ENCODE data around the gene IL18RAP. TPM values are rescaled to one million over a fixed set of nuclear protein-coding genes. Genes with fewer than 3 reads are reported as not detected.

IL18RAP gene
- total RNA-seq, 1 donor from 2014 or later: 1.2 TPM

DNA sequence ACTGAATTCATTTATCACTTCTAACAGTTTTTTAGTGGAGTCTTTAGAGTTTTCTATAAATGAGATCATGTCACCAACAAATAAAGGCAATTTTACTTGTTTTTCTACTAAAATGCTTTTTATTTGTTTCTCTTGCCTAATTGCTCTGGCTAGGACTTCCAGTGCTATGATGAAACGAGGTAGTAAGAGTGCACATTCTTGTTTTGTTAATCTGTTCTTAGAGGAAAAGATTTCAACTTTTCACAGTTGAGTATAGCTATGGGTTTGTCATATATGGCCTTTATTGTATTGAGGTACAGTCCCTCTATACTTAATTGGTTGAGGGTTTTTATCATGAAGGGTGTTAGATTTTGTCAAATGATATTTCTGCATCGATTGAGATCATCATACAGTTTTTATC is 5.6 kb downstream of the IL18RAP start:
- Mint-ChIP-seq H3K27ac (no peak overlapping the region), H3K4me3 (no peak overlapping the region), H3K9me3 (no peaks in the 10 kb centered on the region), H3K27me3 (peaks cover 15% of the 10 kb centered on the region), H3K36me3 (no peaks in the 10 kb centered on the region), H3K4me1 (ENCODE audit: unreplicated experiment) (no peaks in the 10 kb centered on the region)
- no peak for DNase-seq (ENCODE audit: extremely low spot score, unreplicated experiment)
- TF ChIP-seq, protein P1, sequence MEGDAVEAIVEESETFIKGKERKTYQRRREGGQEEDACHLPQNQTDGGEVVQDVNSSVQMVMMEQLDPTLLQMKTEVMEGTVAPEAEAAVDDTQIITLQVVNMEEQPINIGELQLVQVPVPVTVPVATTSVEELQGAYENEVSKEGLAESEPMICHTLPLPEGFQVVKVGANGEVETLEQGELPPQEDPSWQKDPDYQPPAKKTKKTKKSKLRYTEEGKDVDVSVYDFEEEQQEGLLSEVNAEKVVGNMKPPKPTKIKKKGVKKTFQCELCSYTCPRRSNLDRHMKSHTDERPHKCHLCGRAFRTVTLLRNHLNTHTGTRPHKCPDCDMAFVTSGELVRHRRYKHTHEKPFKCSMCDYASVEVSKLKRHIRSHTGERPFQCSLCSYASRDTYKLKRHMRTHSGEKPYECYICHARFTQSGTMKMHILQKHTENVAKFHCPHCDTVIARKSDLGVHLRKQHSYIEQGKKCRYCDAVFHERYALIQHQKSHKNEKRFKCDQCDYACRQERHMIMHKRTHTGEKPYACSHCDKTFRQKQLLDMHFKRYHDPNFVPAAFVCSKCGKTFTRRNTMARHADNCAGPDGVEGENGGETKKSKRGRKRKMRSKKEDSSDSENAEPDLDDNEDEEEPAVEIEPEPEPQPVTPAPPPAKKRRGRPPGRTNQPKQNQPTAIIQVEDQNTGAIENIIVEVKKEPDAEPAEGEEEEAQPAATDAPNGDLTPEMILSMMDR (conservative IDR thresholded peaks at IDR 0.05): no peak

DNA sequence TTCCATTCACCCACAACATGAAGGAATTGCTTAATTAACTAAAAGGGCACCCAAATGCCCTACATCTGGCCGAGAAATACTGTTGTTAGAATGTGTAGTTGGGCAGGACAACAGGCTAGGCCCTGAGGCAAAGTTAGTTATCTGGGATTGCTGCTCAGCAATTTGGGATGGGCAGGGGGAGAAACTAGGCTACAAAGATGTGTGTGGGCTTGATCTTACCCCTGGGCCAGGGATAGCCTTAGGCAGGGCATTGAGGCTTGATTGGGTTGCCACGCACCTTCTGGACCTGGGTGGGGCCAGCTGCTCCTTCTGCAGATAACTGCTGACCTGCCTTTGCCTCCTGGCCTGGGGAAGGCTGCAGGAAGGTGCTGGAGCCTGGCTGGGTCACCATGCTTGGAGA is 9.4 kb downstream of the IL18RAP start:
- TF ChIP-seq, protein P1 (conservative IDR thresholded peaks at IDR 0.05): no peak
- Mint-ChIP-seq H3K27me3 (peaks cover 11% of the 10 kb centered on the region), H3K27ac (no peak overlapping the region), H3K36me3 (no peaks in the 10 kb centered on the region), H3K4me1 (ENCODE audit: unreplicated experiment) (peaks cover 4% of the 10 kb centered on the region), H3K9me3 (no peaks in the 10 kb centered on the region), H3K4me3 (no peak overlapping the region)
- no peak for DNase-seq (ENCODE audit: extremely low spot score, unreplicated experiment)

DNA sequence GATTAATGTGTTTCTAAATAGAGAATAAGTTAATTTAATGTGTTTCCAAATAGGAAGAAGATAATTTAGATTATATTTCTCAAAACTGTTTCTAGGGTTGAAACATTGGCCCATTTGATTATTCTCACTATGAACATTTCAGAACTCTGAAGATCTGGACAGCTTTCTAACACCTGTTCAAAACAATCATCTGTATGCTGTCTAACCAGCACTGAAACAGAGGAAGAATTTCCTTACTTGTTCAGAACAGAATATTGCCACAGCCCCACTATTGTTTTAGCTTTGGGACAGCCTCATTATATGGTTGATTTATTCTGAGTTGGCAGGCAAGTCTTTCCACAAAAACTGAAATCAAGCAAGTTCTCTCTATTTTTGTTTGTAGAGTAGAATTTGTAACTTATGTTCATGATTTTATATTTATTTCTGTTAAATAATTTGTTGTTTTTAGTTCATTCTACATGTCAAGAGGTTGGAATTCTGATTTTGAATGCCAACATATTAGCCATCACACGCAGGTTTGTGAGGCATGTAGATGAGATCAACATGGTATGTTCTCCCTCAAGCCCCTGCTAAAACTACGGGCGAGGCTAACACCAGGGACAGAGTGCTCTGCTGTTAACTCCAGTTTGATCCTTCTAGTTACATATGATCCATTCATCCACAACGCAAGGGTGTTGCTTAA is 11.2 kb downstream of the IL18RAP start:
- Mint-ChIP-seq H3K4me3 (no peak overlapping the region), H3K9me3 (no peaks in the 10 kb centered on the region), H3K4me1 (ENCODE audit: unreplicated experiment) (peaks cover 4% of the 10 kb centered on the region), H3K27ac (no peak overlapping the region), H3K27me3 (peaks cover 7% of the 10 kb centered on the region), H3K36me3 (no peaks in the 10 kb centered on the region)
- DNase-seq (ENCODE audit: extremely low spot score, unreplicated experiment): no peak
- TF ChIP-seq, protein P1 (conservative IDR thresholded peaks at IDR 0.05): no peak

DNA sequence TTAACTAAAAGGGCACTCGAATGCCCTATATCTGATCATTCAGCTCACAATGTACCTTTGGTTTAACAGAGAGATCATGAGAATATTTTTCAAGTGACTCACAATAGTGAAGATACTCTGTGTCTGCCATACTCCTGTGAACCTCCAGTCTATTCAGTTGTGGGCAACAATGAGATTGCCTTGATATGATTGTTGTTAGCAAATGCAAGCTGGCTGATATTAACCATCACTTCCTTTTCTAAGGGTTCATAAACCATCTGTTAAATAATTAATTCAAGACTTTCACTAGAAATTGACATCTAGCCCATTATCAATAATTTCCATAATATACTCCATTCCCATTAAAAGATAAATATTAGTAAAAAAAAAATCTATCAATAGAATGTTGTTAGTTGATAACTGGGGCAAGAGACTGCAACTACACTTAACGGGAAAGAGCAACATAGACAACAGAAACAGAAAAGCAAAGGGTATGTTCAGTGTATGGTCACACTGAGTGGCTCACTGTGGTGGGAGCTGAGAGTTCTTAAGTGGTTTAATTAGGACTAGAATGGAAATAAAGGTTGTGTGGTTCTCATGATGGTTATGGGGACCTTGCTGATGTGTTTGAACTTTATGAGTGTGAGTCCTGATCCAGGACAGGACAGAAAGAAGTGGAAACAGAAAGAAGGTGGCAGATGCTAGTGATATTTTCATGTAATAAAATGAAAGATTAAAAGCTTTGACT is 11.9 kb downstream of the IL18RAP start:
- Mint-ChIP-seq H3K9me3 (no peaks in the 10 kb centered on the region), H3K4me3 (no peak overlapping the region), H3K4me1 (ENCODE audit: unreplicated experiment) (peaks cover 4% of the 10 kb centered on the region), H3K36me3 (no peaks in the 10 kb centered on the region), H3K27me3 (peaks cover 2% of the 10 kb centered on the region), H3K27ac (no peak overlapping the region)
- no peak for DNase-seq (ENCODE audit: extremely low spot score, unreplicated experiment)
- TF ChIP-seq, protein P1 (conservative IDR thresholded peaks at IDR 0.05): no peak

DNA sequence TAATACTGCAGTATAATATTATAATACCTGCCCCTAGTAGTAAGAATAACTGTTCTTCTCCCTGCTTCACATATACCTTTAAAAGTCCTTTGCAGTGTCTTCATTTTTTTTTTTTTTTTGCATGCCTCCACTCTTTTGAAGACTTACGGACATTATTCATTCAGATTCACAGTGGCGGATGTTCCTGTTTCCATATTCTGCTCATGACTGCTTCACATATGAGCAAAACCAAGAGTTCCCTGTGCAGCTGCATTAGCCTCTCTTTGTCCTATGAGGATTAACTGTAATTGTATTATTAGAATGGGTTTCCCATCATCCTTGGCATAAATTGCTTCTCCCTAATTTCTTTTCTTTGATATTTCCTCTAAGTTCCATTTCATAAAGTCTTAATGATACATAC is 12.8 kb downstream of the IL18RAP start:
- Mint-ChIP-seq H3K4me3 (no peak overlapping the region), H3K4me1 (ENCODE audit: unreplicated experiment) (peaks cover 4% of the 10 kb centered on the region), H3K27ac (no peak overlapping the region), H3K27me3 (no peaks in the 10 kb centered on the region), H3K9me3 (no peaks in the 10 kb centered on the region), H3K36me3 (no peaks in the 10 kb centered on the region)
- TF ChIP-seq, protein P1 (conservative IDR thresholded peaks at IDR 0.05): no peak
- DNase-seq (ENCODE audit: extremely low spot score, unreplicated experiment): no peak

Measured in type B pancreatic cell (in vitro differentiated cells).